Fibroblast of mammary gland (primary cell): ENCODE data around the gene GNA15.
"Not testable (repeated sequence)": the region's sequence is repeated elsewhere in the genome, so short reads cannot be mapped to it uniquely, and the experiment has no call there.

ENCODE experiments used
- DNase-seq: peaks from one replicate; pipeline ENCODE4 v3.0.0-alpha.2; 2010; ENCODE audit warnings: low read depth
- H3K4me3 ChIP-seq: 2 replicates; pipeline ENCODE4 v1.5.1; 2011; ENCODE audit warnings: low read depth, mild to moderate bottlenecking, low read length, moderate library complexity; ENCODE audit not compliant: control insufficient read depth
- CTCF ChIP-seq: conservative IDR thresholded peaks from 2 replicates; pipeline ENCODE4 v1.5.1; 2011; ENCODE audit warnings: low read depth, low read length, inconsistent platforms; ENCODE audit not compliant: control insufficient read depth, insufficient read depth

The GNA15 gene

GRCh38 chr19:3135961-3136683 lies at the start of gene GNA15:
Gene GNA15, plus strand, starts transcription at chr19:3136033. Its CDS starts 418 bp downstream, at chr19:3136451.
- DNase-seq = no peak
- no peak within 1 kb of the TSS for H3K4me3 ChIP-seq
- TF ChIP-seq CTCF = no peak

GRCh38 chr19:3087769-3088168 lies 48.1 kb upstream of the GNA15 start:
- TF ChIP-seq CTCF = no peak
- H3K4me3 ChIP-seq = no peak overlapping the region
- DNase-seq = no peak

- not testable (repeated sequence) for H3K4me3 ChIP-seq, DNase-seq
Measured at GRCh38 chr19:3089299-3089855, 46.5 kb upstream of the GNA15 start.

GRCh38 chr19:3094601-3095440 lies 41.0 kb upstream of the GNA15 start:
- peak; percentile 17 for DNase-seq
- peak overlapping the region; percentile 80 for H3K4me3 ChIP-seq

GRCh38 chr19:3095441-3096191 lies 40.2 kb upstream of the GNA15 start:
- no peak for TF ChIP-seq CTCF
- DNase-seq = no peak
- H3K4me3 ChIP-seq = peak overlapping the region; percentile 80

More at GRCh38 chr19:3094601-3095440, 41.0 kb upstream of the GNA15 start:
- TF ChIP-seq CTCF = no peak

DNA sequence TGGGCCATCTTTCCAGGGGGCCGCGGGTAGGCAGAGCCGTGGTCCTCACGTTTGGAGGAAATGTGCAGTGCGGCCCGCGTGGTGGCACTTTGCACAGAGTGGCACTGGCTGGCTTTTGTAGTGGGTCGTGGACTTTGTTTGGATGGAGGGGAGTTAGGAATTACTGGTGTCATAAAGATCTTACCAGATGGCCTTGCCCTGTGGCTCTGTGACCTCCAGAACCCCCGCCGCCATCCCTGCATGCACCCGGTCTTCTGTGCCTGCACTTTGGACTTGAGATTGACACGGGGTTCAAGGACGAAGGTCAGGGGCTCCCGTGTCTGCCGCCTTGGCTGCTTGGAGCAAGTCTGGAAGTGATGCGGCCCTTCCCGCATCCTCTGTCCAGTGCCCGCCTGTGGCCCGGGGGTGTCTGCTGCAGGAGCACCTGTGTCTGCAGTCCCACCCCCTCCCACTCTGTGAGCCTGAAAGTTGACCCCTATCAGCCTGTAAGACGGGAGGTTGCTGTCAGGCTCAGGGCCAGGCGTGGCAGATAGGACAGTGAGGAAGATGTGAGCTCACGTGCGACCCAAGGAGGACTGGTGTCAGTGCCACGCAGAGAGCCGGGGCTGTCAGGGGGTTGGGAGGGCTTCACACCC lies 39.4 kb upstream of the GNA15 start:
- no peak for TF ChIP-seq CTCF
- peak overlapping the region; percentile 80 for H3K4me3 ChIP-seq
- DNase-seq = no peak
